CD8-positive, alpha-beta memory T cell (primary cell): ENCODE data around the gene LIFR. TPM values are rescaled to one million over a fixed set of nuclear protein-coding genes. Genes with fewer than 3 reads are reported as not detected.
A peak's percentile ranks its signal among the peaks of the same experiment; 100 is the strongest.

Experiments used
- CTCF ChIA-PET: fragments of 350-600 bp; sonication (Branson Sonifier 250); formaldehyde crosslinking; loops from one replicate; lab custom pipeline; 2021; ENCODE audit warnings: antibody characterized with exemption; lab: Charles Lee
- POLR2A ChIA-PET: fragments of 350-600 bp; sonication (Branson Sonifier 250); formaldehyde crosslinking; loops from one replicate; lab custom pipeline; 2021; ENCODE audit warnings: antibody characterized with exemption; lab: Charles Lee
- DNase-seq, 5 donors: peaks; one replicate each; pipeline versions ENCODE4 v3.0.0 to v3.0.0-alpha.2; 2020 to 2022; ENCODE audit warnings: mixed read lengths in 1 of 5
- H3K27ac ChIP-seq: one replicate; pipeline ENCODE4 v1.7.0; 2013; ENCODE audit warnings: low read depth, mild to moderate bottlenecking, low read length, moderate library complexity
- H3K27me3 ChIP-seq: 2 replicates; pipeline ENCODE4 v1.7.0; 2013; ENCODE audit warnings: low read length, mild to moderate bottlenecking; ENCODE audit not compliant: insufficient read depth, poor library complexity, severe bottlenecking
- H3K36me3 ChIP-seq: 2 replicates; pipeline ENCODE4 v1.7.0; 2013; ENCODE audit warnings: mild to moderate bottlenecking, low read length, moderate library complexity; ENCODE audit not compliant: insufficient read depth
- H3K4me1 ChIP-seq: 2 replicates; pipeline ENCODE4 v1.7.0; 2013; ENCODE audit warnings: mild to moderate bottlenecking, low read length, moderate library complexity; ENCODE audit not compliant: insufficient read depth
- H3K4me3 ChIP-seq: 2 replicates; pipeline ENCODE4 v1.7.0; 2013; ENCODE audit warnings: mild to moderate bottlenecking, low read length
- H3K9me3 ChIP-seq: 2 replicates; pipeline ENCODE4 v1.7.0; 2013; ENCODE audit warnings: mild to moderate bottlenecking, low read length
- H3K27ac Mint-ChIP-seq, 8 donors: one replicate each; pipeline ENCODE4 v1.8.0; 2020 to 2021; ENCODE audit warnings: mixed read lengths in 8 of 8, mild to moderate bottlenecking in 6 of 8, inconsistent platforms in 3 of 8, moderate library complexity in 3 of 8
- H3K27me3 Mint-ChIP-seq, 2 donors: one replicate each; pipeline ENCODE4 v1.8.0; 2020 to 2021; ENCODE audit warnings: mixed read lengths in 2 of 2, mild to moderate bottlenecking in 1 of 2, moderate library complexity in 1 of 2
- H3K36me3 Mint-ChIP-seq, 3 donors: one replicate each; pipeline ENCODE4 v1.8.0; 2020 to 2021; ENCODE audit warnings: mixed read lengths in 3 of 3, inconsistent platforms in 1 of 3, mild to moderate bottlenecking in 1 of 3
- H3K4me1 Mint-ChIP-seq, 3 donors: one replicate each; pipeline ENCODE4 v1.8.0; 2020 to 2021; ENCODE audit warnings: mixed read lengths in 3 of 3, inconsistent platforms in 1 of 3, mild to moderate bottlenecking in 1 of 3
- H3K4me3 Mint-ChIP-seq, 7 donors: one replicate each; pipeline ENCODE4 v1.8.0; 2020 to 2021; ENCODE audit warnings: mixed read lengths in 7 of 7, mild to moderate bottlenecking in 6 of 7, moderate library complexity in 4 of 7, inconsistent platforms in 2 of 7
- H3K9me3 Mint-ChIP-seq, 5 donors: one replicate each; pipeline ENCODE4 v1.8.0; 2020 to 2022; ENCODE audit warnings: mixed read lengths in 5 of 5, mild to moderate bottlenecking in 3 of 5, moderate library complexity in 2 of 5, inconsistent platforms in 1 of 5
- polyA plus RNA-seq: library from polyadenylated mRNA; unstranded; fragments of 300-500 nt; fragmentation: Illumina TruSeq; gene quantifications from one replicate; pipeline ENCODE4 v1.2.3, GENCODE V29; 2021
- total RNA-seq, 2 experiments: library from RNA; stranded (reverse); gene quantifications; one replicate each; pipeline ENCODE4 v1.2.3, GENCODE V29; 2021

The LIFR gene
- total and polyA plus RNA-seq, 3 experiments from 2014 or later = not detected

DNA sequence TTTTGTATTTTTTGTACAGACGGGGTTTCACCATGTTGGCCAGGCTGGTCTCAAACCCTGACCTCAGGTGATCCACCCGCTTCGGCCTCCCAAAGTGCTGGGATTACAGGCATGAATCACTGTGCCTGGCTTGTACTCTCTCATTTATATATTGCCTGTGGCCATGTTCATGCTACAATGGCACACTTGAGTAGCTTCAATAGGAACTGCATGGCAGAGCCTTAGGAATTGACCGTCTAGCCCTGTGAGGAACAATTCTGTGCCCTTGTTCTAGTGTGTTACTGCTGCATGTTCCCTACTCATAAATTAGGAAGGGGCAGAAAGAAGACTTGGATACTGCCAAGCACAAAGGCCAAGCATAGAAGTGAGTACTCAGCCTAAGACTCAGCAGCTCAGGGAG, 104.2 kb downstream of the LIFR start:
- H3K27me3 Mint-ChIP-seq = peaks cover 41 to 79% of the 10 kb centered on the region in 2 donors
- H3K4me3 ChIP-seq = no peak overlapping the region
- peaks cover 31% of the 10 kb centered on the region for H3K27me3 ChIP-seq
- DNase-seq = no peak
- no peaks in the 10 kb centered on the region for H3K36me3 Mint-ChIP-seq
- no peaks in the 10 kb centered on the region for H3K9me3 Mint-ChIP-seq
- no peaks in the 10 kb centered on the region for H3K36me3 ChIP-seq
- no peaks in the 10 kb centered on the region for H3K9me3 ChIP-seq
- peak overlapping the region in 1 of 8 donors; percentile 58 for H3K27ac Mint-ChIP-seq
- ChIA-PET POLR2A (no interaction called here), CTCF (interaction anchor here (5.2 kb wide), 1 partner anchor 11 kb away, joined by 49 read pairs; no protein-coding TSS in a partner anchor)
- H3K27ac ChIP-seq = no peak overlapping the region
- peaks cover 35% of the 10 kb centered on the region for H3K4me1 ChIP-seq
- no peak overlapping the region for H3K4me3 Mint-ChIP-seq
- H3K4me1 Mint-ChIP-seq = peaks cover 46 to 48% (median 47%) of the 10 kb centered on the region in 3 donors

DNA sequence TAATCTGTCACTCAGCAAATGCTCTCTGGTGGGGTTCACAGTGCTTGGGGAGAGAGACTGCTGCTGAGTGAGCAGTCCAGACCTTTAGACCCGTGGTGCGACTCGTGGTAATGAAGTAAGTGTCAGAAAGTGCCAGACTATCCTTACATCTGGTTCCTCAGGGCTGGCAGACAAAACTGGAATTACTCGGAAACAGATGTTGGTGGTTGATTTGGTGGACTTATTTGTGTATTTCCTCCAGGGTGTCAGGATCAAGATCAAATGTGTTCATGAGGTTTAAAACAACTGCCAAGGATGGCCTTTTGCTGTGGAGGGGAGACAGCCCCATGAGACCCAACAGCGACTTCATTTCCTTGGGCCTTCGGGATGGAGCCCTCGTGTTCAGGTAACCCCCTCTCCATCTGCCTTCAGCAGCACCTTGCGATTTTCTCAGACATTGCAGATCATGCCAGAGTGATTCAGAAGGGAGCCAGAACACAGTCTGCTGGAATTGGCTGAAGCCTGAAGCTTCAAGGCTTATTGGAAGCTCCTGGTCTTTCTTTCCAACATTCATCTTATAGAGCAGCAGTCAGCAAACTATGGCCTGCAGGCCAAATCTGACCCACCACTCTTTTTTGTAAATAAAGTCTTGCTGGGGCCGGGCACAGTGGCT, 105.2 kb downstream of the LIFR start:
- peaks cover 40 to 79% of the 10 kb centered on the region in 2 donors for H3K27me3 Mint-ChIP-seq
- H3K9me3 Mint-ChIP-seq = no peaks in the 10 kb centered on the region
- H3K27ac Mint-ChIP-seq = no peak overlapping the region
- peaks cover 26% of the 10 kb centered on the region for H3K27me3 ChIP-seq
- H3K4me3 ChIP-seq = no peak overlapping the region
- POLR2A ChIA-PET = no interaction called here
- CTCF ChIA-PET = interaction anchor here (5.2 kb wide), 1 partner anchor 10 kb away, joined by 49 read pairs; no protein-coding TSS in a partner anchor
- no peaks in the 10 kb centered on the region for H3K36me3 ChIP-seq
- H3K4me3 Mint-ChIP-seq = no peak overlapping the region
- H3K4me1 ChIP-seq = peaks cover 35% of the 10 kb centered on the region
- no peaks in the 10 kb centered on the region for H3K36me3 Mint-ChIP-seq
- no peaks in the 10 kb centered on the region for H3K9me3 ChIP-seq
- no peak for DNase-seq
- no peak overlapping the region for H3K27ac ChIP-seq
- peaks cover 41 to 44% (median 41%) of the 10 kb centered on the region in 3 donors for H3K4me1 Mint-ChIP-seq

DNA sequence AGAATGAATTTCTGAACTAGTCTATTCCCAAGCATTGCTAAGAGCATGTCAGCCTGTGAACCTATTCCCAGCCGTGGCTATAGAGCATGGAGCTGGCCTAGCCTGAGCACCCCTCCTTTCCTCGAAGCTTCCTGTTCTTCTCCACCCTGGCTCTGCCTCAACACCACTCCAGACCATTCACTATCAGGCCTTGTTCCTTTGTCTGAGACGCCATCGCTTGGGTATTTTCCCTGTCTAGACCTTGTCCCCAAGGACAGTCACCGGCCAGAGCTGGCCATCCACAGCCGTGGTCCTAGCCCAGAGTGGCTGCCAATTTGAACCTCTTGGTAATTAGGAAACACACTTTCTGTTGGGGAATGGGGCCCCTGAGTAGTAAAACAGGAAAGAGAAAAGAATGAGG, 105.8 kb downstream of the LIFR start:
- no peaks in the 10 kb centered on the region for H3K36me3 ChIP-seq
- CTCF ChIA-PET = interaction anchor here (5.2 kb wide), 1 partner anchor 10 kb away, joined by 49 read pairs; no protein-coding TSS in a partner anchor
- Mint-ChIP-seq H3K27me3 (peaks cover 34 to 75% of the 10 kb centered on the region in 2 donors), H3K27ac (peak overlapping the region in 1 of 8 donors; percentile 45), H3K9me3 (no peaks in the 10 kb centered on the region), H3K4me3 (no peak overlapping the region), H3K36me3 (no peaks in the 10 kb centered on the region), H3K4me1 (peaks cover 35 to 38% (median 36%) of the 10 kb centered on the region in 3 donors)
- no peak overlapping the region for H3K4me3 ChIP-seq
- H3K27ac ChIP-seq = no peak overlapping the region
- POLR2A ChIA-PET = no interaction called here
- H3K9me3 ChIP-seq = no peaks in the 10 kb centered on the region
- peaks cover 29% of the 10 kb centered on the region for H3K4me1 ChIP-seq
- peaks cover 23% of the 10 kb centered on the region for H3K27me3 ChIP-seq
- no peak for DNase-seq

DNA sequence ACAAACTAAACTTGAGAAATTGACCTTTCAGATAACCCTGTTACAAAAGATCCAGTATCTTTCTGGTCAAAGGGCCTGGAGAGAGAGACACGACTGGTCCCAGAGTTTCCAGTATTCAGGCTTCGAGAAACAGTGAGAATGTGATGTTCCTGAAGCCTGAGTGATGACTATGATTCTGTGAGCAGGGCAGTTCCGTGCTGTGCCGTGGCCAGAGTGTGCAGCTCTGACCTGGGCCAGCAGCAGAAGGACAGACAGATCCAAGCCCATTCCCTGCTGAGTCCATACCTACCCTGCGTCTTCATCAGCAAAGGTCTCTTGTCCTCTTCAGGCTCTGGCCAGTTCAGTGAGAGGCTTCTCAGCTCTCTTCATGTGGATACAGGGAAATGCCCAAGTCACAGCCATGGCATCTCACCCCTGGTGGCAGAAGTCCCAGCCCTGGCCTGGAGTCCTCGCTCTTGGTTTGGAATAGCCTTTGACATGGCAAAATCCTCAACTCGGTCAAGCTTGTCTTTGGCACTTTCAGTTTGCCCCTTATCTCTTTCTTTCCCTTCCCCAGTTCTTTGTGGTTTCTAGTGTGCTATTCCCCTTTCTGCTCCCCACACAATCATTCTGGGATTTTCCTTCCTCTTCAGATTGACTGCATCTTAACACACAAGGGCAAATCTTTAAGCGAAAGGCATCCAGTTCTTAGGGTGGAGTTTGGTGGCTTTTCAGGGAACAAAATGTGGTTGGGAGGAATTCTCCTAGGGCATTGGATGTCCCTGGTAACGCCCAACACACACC, 107.7 kb downstream of the LIFR start:
- Mint-ChIP-seq H3K9me3 (no peaks in the 10 kb centered on the region), H3K4me1 (peaks cover 17 to 22% (median 17%) of the 10 kb centered on the region in 3 donors), H3K27ac (peak overlapping the region in 1 of 8 donors; percentile 12), H3K36me3 (no peaks in the 10 kb centered on the region), H3K27me3 (peaks cover 38 to 72% of the 10 kb centered on the region in 2 donors), H3K4me3 (no peak overlapping the region)
- ChIA-PET POLR2A (no interaction called here), CTCF (interaction anchor here (5.2 kb wide), 1 partner anchor 8 kb away, joined by 49 read pairs; no protein-coding TSS in a partner anchor)
- Histone ChIP-seq H3K27me3 (peaks cover 23% of the 10 kb centered on the region), H3K9me3 (no peaks in the 10 kb centered on the region), H3K27ac (no peak overlapping the region), H3K36me3 (no peaks in the 10 kb centered on the region), H3K4me1 (peaks cover 13% of the 10 kb centered on the region), H3K4me3 (no peak overlapping the region)
- DNase-seq = no peak

DNA sequence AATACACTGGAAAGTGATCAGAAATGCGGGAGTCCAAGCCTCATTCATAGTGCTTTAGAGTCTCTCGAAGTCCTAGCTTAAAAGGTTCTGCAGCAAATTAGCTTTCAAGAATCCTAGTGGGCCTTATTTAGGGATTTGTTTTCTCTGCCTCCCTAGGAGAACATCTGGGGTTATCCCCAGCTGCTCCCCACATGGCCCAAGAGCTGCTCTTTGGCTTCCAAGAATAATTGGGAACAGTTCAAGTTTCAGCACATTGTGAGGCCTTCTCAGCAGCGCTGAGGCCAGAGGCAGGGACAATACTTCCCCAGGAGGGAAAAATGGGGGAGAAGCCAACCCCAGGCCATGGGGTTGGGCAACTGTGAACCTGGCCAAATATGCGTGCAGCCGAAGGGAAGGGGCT, 108.7 kb downstream of the LIFR start:
- H3K27me3 Mint-ChIP-seq = peaks cover 38 to 67% of the 10 kb centered on the region in 2 donors

DNA sequence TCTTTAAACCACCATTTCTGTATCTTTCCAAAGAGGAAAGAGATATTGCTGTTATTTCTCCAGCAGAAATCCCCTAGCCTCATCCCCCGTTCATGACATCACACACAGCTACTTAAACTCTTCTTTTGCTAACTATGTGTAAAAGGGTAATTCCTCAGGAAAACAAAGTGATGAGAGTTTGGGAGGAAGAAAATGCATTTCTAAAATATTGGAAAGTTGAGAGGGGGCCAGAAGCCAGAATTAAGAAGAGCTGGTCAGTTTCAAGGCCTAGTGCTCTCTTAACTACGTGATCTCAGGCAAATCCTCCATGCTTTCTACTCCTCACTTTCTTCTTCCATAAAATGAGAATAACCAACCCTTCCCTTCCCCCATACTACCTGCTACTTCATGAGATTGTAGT, 109.4 kb downstream of the LIFR start:
- H3K36me3 ChIP-seq = no peaks in the 10 kb centered on the region
- no peak overlapping the region for H3K4me3 ChIP-seq
- Mint-ChIP-seq H3K27me3 (peaks cover 33 to 60% of the 10 kb centered on the region in 2 donors), H3K36me3 (no peaks in the 10 kb centered on the region), H3K4me1 (peaks cover 0 to 6% (median 0%) of the 10 kb centered on the region in 3 donors), H3K4me3 (no peak overlapping the region), H3K27ac (no peak overlapping the region), H3K9me3 (no peaks in the 10 kb centered on the region)
- CTCF ChIA-PET = no interaction called here
- peaks cover 23% of the 10 kb centered on the region for H3K27me3 ChIP-seq
- no peaks in the 10 kb centered on the region for H3K9me3 ChIP-seq
- no peak overlapping the region for H3K27ac ChIP-seq
- POLR2A ChIA-PET = no interaction called here
- no peak for DNase-seq
- H3K4me1 ChIP-seq = no peaks in the 10 kb centered on the region

More for the DNA sequence above, 108.7 kb downstream of the LIFR start:
- ChIA-PET POLR2A (no interaction called here), CTCF (no interaction called here)
- no peak for DNase-seq
- no peaks in the 10 kb centered on the region for H3K36me3 Mint-ChIP-seq
- Histone ChIP-seq H3K9me3 (no peaks in the 10 kb centered on the region), H3K36me3 (no peaks in the 10 kb centered on the region), H3K27me3 (peaks cover 23% of the 10 kb centered on the region), H3K4me3 (no peak overlapping the region), H3K27ac (no peak overlapping the region), H3K4me1 (peaks cover 3% of the 10 kb centered on the region)
- peaks cover 7 to 12% (median 7%) of the 10 kb centered on the region in 3 donors for H3K4me1 Mint-ChIP-seq
- no peak overlapping the region for H3K4me3 Mint-ChIP-seq
- H3K27ac Mint-ChIP-seq = no peak overlapping the region
- H3K9me3 Mint-ChIP-seq = no peaks in the 10 kb centered on the region

DNA sequence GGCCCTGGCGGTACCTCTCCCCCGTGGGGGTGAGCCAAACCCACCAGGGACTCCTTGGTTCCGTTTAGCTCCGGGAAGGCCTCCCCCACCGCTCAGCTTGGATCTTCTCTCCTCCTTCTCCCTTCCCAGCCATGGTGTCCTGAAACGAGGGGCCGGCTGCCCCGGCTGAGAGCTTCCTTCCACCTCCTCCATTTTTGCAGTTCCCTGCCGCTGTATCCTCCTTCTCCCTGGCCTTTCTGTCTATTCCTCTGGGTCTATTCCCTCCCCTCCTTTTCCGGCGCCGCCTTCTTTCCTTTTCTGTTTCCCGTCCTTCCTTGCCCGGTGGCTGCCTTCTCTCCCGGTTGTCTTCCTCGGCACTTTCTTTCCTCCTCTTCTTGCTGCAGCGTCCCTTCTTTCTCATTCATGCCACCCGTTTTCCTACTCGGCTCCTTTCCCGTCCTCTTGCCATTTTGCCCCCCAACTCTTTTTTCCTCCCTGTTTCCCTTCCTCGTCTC, 110.4 kb downstream of the LIFR start:
- no peak overlapping the region for H3K27ac Mint-ChIP-seq
- ChIA-PET CTCF (no interaction called here), POLR2A (no interaction called here)
- H3K4me3 ChIP-seq = no peak overlapping the region
- H3K27me3 ChIP-seq = peaks cover 23% of the 10 kb centered on the region
- H3K4me1 Mint-ChIP-seq = peaks cover 0 to 7% (median 3%) of the 10 kb centered on the region in 3 donors
- H3K9me3 ChIP-seq = no peaks in the 10 kb centered on the region
- no peaks in the 10 kb centered on the region for H3K36me3 Mint-ChIP-seq
- no peaks in the 10 kb centered on the region for H3K4me1 ChIP-seq
- DNase-seq = no peak
- no peaks in the 10 kb centered on the region for H3K9me3 Mint-ChIP-seq
- H3K27me3 Mint-ChIP-seq = peaks cover 27 to 66% of the 10 kb centered on the region in 2 donors
- no peak overlapping the region for H3K27ac ChIP-seq
- no peaks in the 10 kb centered on the region for H3K36me3 ChIP-seq
- no peak overlapping the region for H3K4me3 Mint-ChIP-seq
